Smooth muscle cell (in vitro differentiated cells): ENCODE results near the gene HIGD2A. TPM values are rescaled to one million over a fixed set of nuclear protein-coding genes. Genes with fewer than 3 reads are reported as not detected.

Source experiments
- DNase-seq: peaks from one replicate; lab custom pipeline; 2025; ENCODE audit not compliant: unreplicated experiment; lab: John Stamatoyannopoulos, UW
- H2AFZ ChIP-seq: fragments of 200-600 bp; sonication (generic); 2 replicates; pipeline ENCODE4 v1.6.0; 2016; ENCODE audit warnings: antibody characterized with exemption, low read depth, mild to moderate bottlenecking
- H3F3A ChIP-seq: fragments of 200-600 bp; sonication (generic); 2 replicates; pipeline ENCODE4 v1.6.0; 2017; ENCODE audit warnings: antibody characterized with exemption, low read depth
- H3K27ac ChIP-seq: fragments of 200-600 bp; sonication (generic); 2 replicates; pipeline ENCODE4 v1.5.1; 2016; ENCODE audit warnings: low read depth, mild to moderate bottlenecking
- H3K27me3 ChIP-seq: fragments of 200-600 bp; sonication (generic); 2 replicates; pipeline ENCODE4 v1.6.1; 2016; ENCODE audit warnings: low read depth, mild to moderate bottlenecking
- H3K36me3 ChIP-seq: fragments of 200-600 bp; sonication (generic); 2 replicates; pipeline ENCODE4 v1.5.1; 2016; ENCODE audit warnings: low read depth
- H3K4me1 ChIP-seq: fragments of 200-600 bp; sonication (generic); 2 replicates; pipeline ENCODE4 v1.5.1; 2016; ENCODE audit warnings: low read depth
- H3K4me2 ChIP-seq: fragments of 200-600 bp; sonication (generic); 2 replicates; pipeline ENCODE4 v1.6.0; 2016; ENCODE audit warnings: mild to moderate bottlenecking
- H3K4me3 ChIP-seq: fragments of 200-600 bp; sonication (generic); 2 replicates; pipeline ENCODE4 v1.5.1; 2016; ENCODE audit warnings: mild to moderate bottlenecking
- H3K79me2 ChIP-seq: fragments of 200-600 bp; sonication (generic); 2 replicates; pipeline ENCODE4 v1.6.0; 2016; ENCODE audit warnings: low read depth, mild to moderate bottlenecking
- H3K9ac ChIP-seq: fragments of 200-600 bp; sonication (generic); 2 replicates; pipeline ENCODE4 v1.6.0; 2016; ENCODE audit warnings: low read depth
- H3K9me3 ChIP-seq: fragments of 200-600 bp; sonication (generic); replicated peaks from 2 replicates; pipeline ENCODE4 v1.5.1; 2016; ENCODE audit warnings: low read depth
- H4K20me1 ChIP-seq: fragments of 200-600 bp; sonication (generic); 2 replicates; pipeline ENCODE4 v1.6.0; 2016; ENCODE audit warnings: low read depth
- CTCF ChIP-seq: fragments of 200-600 bp; sonication (generic); IDR thresholded peaks from 2 replicates; pipeline ENCODE4 v1.5.1; 2017; ENCODE audit warnings: borderline replicate concordance, mild to moderate bottlenecking, antibody characterized with exemption; ENCODE audit not compliant: insufficient read depth, poor library complexity, severe bottlenecking
- whole genome bisulfite sequencing: methylation state at CpG from one replicate; pipeline ENCODE4 v1.1.7; 2016; ENCODE audit warnings: low lambda C conversion rate; 5-methylcytosine and 5-hydroxymethylcytosine counted together
- polyA plus RNA-seq: library from polyadenylated mRNA; unstranded; fragments of >200 nt; fragmentation: Nextera tagmentation; extraction: Ambion mirVana; gene quantifications from 2 replicates; pipeline ENCODE4 v1.2.1, GENCODE V29; 2016
- total RNA-seq: library from RNA; depleted of rRNA; stranded (reverse); fragments of >200 nt; gene quantifications from 2 replicates; pipeline ENCODE4 v1.2.3, GENCODE V29; 2014

Gene HIGD2A
- total and polyA plus RNA-seq, 2 experiments from 2014 or later: 94.5 to 140 TPM

GRCh38 chr5:176365351-176366231, 23.0 kb upstream of the HIGD2A start, which contains the start of gene ARL10:
Gene ARL10 (plus strand): TSS chr5:176365487. CDS start chr5:176365564, 77 bp downstream.
- H3K79me2 ChIP-seq: peaks cover 10% of the 10 kb centered on the region
- TF ChIP-seq CTCF: no peak
- peak within 1 kb of the TSS; percentile 53 for H3K9ac ChIP-seq
- peak; percentile 56 for DNase-seq
- WGBS: under 1% methylated on average over 72 of the region's 108 CpGs
- no peaks in the 10 kb centered on the region for H3K27me3 ChIP-seq
- H3F3A ChIP-seq: no peaks in the 10 kb centered on the region
- peak within 1 kb of the TSS; percentile 91 for H3K4me2 ChIP-seq
- H2AFZ ChIP-seq: peak within 1 kb of the TSS; percentile 92
- no peaks in the 10 kb centered on the region for H3K9me3 ChIP-seq
- H3K4me1 ChIP-seq: peaks cover 11% of the 10 kb centered on the region
- peak within 1 kb of the TSS; percentile 85 for H3K4me3 ChIP-seq
- no peaks in the 10 kb centered on the region for H4K20me1 ChIP-seq
- H3K27ac ChIP-seq: peak within 1 kb of the TSS; percentile 14
- H3K36me3 ChIP-seq: no peaks in the 10 kb centered on the region

- 30% methylated on average over 38 of the region's 38 CpGs for WGBS
- H3K27me3 ChIP-seq: no peaks in the 10 kb centered on the region
- no peaks in the 10 kb centered on the region for H3K36me3 ChIP-seq
- peak overlapping the region; percentile 92 for H2AFZ ChIP-seq
- H4K20me1 ChIP-seq: no peaks in the 10 kb centered on the region
- peak overlapping the region; percentile 85 for H3K4me3 ChIP-seq
- peak overlapping the region; percentile 14 for H3K27ac ChIP-seq
- H3K9ac ChIP-seq: peak overlapping the region; percentile 53
- no peak for TF ChIP-seq CTCF
- DNase-seq: no peak
- H3F3A ChIP-seq: no peaks in the 10 kb centered on the region
- H3K4me1 ChIP-seq: peaks cover 8% of the 10 kb centered on the region
- H3K4me2 ChIP-seq: peak overlapping the region; percentile 91
- no peaks in the 10 kb centered on the region for H3K9me3 ChIP-seq
- H3K79me2 ChIP-seq: peaks cover 2% of the 10 kb centered on the region
These were observed 22.2 kb upstream of the HIGD2A start for GRCh38 chr5:176366232-176366894.

GRCh38 chr5:176368726-176369125, 19.8 kb upstream of the HIGD2A start:
- TF ChIP-seq CTCF: no peak
- Histone ChIP-seq H3K4me2 (no peak overlapping the region), H3K9ac (no peak overlapping the region), H3K79me2 (no peaks in the 10 kb centered on the region), H3F3A (no peaks in the 10 kb centered on the region), H3K4me1 (peaks cover 8% of the 10 kb centered on the region), H3K36me3 (no peaks in the 10 kb centered on the region), H3K9me3 (no peaks in the 10 kb centered on the region), H3K27me3 (no peaks in the 10 kb centered on the region), H2AFZ (no peak overlapping the region), H4K20me1 (no peaks in the 10 kb centered on the region), H3K4me3 (no peak overlapping the region), H3K27ac (no peak overlapping the region)
- no peak for DNase-seq
- 98% methylated on average over 9 of the region's 13 CpGs for WGBS
